Measurements from ENCODE around the gene CCSER2.
A peak's percentile ranks its signal among the peaks of the same experiment; 100 is the strongest.

CCSER2 gene

GRCh38 chr10:84348447-84348846 lies 20.1 kb downstream of the CCSER2 start:
- DNase-seq, result no peak

- no peak for DNase-seq
Measured at GRCh38 chr10:84348860-84349259, 20.5 kb downstream of the CCSER2 start.

- DNase-seq, result peak; percentile 44
Measured at GRCh38 chr10:84352251-84352842, 24.0 kb downstream of the CCSER2 start.

GRCh38 chr10:84353052-84353803 lies 24.8 kb downstream of the CCSER2 start:
- no peak for DNase-seq

- DNase-seq, result no peak
Measured at GRCh38 chr10:84354623-84355022, 26.2 kb downstream of the CCSER2 start.

GRCh38 chr10:84355106-84355505 lies 26.7 kb downstream of the CCSER2 start:
- no peak for DNase-seq

GRCh38 chr10:84356928-84357327 lies 28.5 kb downstream of the CCSER2 start:
- no peak for DNase-seq

- no peak for DNase-seq
Measured at GRCh38 chr10:84358743-84359142, 30.4 kb downstream of the CCSER2 start.

- no peak for DNase-seq
Measured at GRCh38 chr10:84360637-84361365, 32.4 kb downstream of the CCSER2 start.

GRCh38 chr10:84365335-84365881 lies 37.0 kb downstream of the CCSER2 start:
- DNase-seq, result no peak

- no peak for DNase-seq
Measured at GRCh38 chr10:84366041-84366440, 37.7 kb downstream of the CCSER2 start.

- no peak for DNase-seq
Measured at GRCh38 chr10:84367256-84367655, 38.9 kb downstream of the CCSER2 start.

GRCh38 chr10:84368828-84369227 lies 40.4 kb downstream of the CCSER2 start:
- DNase-seq, result no peak

GRCh38 chr10:84370283-84370682 lies 41.9 kb downstream of the CCSER2 start:
- DNase-seq, result no peak

GRCh38 chr10:84371944-84372343 lies 43.6 kb downstream of the CCSER2 start:
- no peak for DNase-seq

GRCh38 chr10:84373000-84373399 lies 44.6 kb downstream of the CCSER2 start:
- no peak for DNase-seq

- DNase-seq, result no peak
Measured at GRCh38 chr10:84374455-84374854, 46.1 kb downstream of the CCSER2 start.

GRCh38 chr10:84375011-84375410 lies 46.6 kb downstream of the CCSER2 start:
- DNase-seq, result no peak

GRCh38 chr10:84375881-84376280 lies 47.5 kb downstream of the CCSER2 start:
- no peak for DNase-seq

GRCh38 chr10:84388148-84388547 lies 59.8 kb downstream of the CCSER2 start:
- no peak for DNase-seq

- DNase-seq, result no peak
Measured at GRCh38 chr10:84390364-84390763, 62.0 kb downstream of the CCSER2 start.

GRCh38 chr10:84391326-84391725 lies 62.9 kb downstream of the CCSER2 start:
- no peak for DNase-seq

GRCh38 chr10:84392181-84392580 lies 63.8 kb downstream of the CCSER2 start:
- no peak for DNase-seq

- DNase-seq, result no peak
Measured at GRCh38 chr10:84395581-84395980, 67.2 kb downstream of the CCSER2 start.
